ENCODE measurements around the gene SLC2A9. TPM values are rescaled to one million over a fixed set of nuclear protein-coding genes. Genes with fewer than 3 reads are reported as not detected.

Gene SLC2A9
- total RNA-seq, 1 experiment from 2014 or later, result 3.5 TPM

DNA sequence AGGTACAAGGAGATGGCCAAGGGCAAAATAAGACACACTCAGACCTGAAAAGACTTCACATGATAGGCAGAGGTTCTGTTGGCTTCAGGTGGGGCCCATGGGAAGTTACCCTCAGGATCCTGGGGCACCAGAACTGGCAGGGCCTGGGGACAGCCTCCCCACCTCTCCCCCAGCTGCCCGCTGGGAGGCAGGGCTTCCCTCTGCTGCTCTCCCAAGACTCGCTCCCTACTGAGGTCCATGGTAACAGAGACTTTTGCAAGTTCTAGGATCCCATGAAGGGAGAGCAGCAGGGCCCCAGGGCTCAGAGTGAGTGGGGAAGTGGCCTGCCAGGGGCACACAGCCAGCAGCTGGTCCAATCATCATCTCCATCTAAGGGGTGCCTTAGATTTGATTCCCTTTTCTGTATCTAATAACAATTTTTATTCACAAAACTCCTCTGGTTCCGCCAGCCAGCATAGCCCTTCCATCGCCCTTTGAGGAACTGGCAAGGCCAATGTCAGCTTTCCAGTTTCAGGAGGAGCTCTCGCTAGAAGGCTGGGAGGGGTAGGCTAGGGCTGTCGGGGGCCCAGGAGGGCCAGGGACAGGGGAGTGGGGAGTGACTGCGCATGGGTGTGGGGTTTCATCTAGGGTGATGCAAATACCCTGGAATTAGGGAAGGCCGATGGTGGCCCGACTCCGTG is 78.2 kb downstream of the SLC2A9 start:
- Histone ChIP-seq H3K27me3 (ENCODE audit: control insufficient read depth, insufficient read depth, low read length) (no peaks in the 10 kb centered on the region), H3K36me3 (ENCODE audit: control insufficient read depth, insufficient read depth, low read length) (no peaks in the 10 kb centered on the region), H3K4me3 (ENCODE audit: low read depth in 2 of 2, low read length in 2 of 2) (no peak overlapping the region), H3K4me1 (ENCODE audit: control insufficient read depth, insufficient read depth, low read length) (no peaks in the 10 kb centered on the region), H3K27ac (ENCODE audit: low read length) (no peak overlapping the region), H3K9me3 (ENCODE audit: control insufficient read depth, insufficient read depth, low read depth, low read length) (no peaks in the 10 kb centered on the region)
- no peak for ATAC-seq
- in situ Hi-C loops (cut with HindIII; ENCODE audit: low pct_unique_long_range_greater_than_20kb, low sequenced_read_pairs), result no loop called here
- intact Hi-C loops (cut with micrococcal nuclease; ENCODE audit: unreplicated experiment), result no loop called here
- no TSS peak for BruUV-seq (replicated peaks)
- ChIA-PET POLR2A (no interaction called here), CTCF (no interaction called here)
- TF ChIP-seq TCF7L2 (IDR thresholded peaks at IDR 0.05; ENCODE audit: low read depth, low read length), result no peak
- TF ChIP-seq, protein P1, sequence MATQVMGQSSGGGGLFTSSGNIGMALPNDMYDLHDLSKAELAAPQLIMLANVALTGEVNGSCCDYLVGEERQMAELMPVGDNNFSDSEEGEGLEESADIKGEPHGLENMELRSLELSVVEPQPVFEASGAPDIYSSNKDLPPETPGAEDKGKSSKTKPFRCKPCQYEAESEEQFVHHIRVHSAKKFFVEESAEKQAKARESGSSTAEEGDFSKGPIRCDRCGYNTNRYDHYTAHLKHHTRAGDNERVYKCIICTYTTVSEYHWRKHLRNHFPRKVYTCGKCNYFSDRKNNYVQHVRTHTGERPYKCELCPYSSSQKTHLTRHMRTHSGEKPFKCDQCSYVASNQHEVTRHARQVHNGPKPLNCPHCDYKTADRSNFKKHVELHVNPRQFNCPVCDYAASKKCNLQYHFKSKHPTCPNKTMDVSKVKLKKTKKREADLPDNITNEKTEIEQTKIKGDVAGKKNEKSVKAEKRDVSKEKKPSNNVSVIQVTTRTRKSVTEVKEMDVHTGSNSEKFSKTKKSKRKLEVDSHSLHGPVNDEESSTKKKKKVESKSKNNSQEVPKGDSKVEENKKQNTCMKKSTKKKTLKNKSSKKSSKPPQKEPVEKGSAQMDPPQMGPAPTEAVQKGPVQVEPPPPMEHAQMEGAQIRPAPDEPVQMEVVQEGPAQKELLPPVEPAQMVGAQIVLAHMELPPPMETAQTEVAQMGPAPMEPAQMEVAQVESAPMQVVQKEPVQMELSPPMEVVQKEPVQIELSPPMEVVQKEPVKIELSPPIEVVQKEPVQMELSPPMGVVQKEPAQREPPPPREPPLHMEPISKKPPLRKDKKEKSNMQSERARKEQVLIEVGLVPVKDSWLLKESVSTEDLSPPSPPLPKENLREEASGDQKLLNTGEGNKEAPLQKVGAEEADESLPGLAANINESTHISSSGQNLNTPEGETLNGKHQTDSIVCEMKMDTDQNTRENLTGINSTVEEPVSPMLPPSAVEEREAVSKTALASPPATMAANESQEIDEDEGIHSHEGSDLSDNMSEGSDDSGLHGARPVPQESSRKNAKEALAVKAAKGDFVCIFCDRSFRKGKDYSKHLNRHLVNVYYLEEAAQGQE (IDR thresholded peaks at IDR 0.05; ENCODE audit: insufficient read depth in 1 of 2, low read depth in 2 of 2, low read length in 1 of 2), result no peak
- TF ChIP-seq POLR2AphosphoS5 (IDR thresholded peaks at IDR 0.05; ENCODE audit: low read depth, low read length), result no peak
- TF ChIP-seq SIN3A (IDR thresholded peaks at IDR 0.05; ENCODE audit: borderline replicate concordance, insufficient read depth, low read depth, low read length), result no peak
- TF ChIP-seq, protein P2, sequence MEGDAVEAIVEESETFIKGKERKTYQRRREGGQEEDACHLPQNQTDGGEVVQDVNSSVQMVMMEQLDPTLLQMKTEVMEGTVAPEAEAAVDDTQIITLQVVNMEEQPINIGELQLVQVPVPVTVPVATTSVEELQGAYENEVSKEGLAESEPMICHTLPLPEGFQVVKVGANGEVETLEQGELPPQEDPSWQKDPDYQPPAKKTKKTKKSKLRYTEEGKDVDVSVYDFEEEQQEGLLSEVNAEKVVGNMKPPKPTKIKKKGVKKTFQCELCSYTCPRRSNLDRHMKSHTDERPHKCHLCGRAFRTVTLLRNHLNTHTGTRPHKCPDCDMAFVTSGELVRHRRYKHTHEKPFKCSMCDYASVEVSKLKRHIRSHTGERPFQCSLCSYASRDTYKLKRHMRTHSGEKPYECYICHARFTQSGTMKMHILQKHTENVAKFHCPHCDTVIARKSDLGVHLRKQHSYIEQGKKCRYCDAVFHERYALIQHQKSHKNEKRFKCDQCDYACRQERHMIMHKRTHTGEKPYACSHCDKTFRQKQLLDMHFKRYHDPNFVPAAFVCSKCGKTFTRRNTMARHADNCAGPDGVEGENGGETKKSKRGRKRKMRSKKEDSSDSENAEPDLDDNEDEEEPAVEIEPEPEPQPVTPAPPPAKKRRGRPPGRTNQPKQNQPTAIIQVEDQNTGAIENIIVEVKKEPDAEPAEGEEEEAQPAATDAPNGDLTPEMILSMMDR (IDR thresholded peaks at IDR 0.05), result no peak
- DNase-seq (ENCODE audit: low read depth, low spot score), result no peak

DNA sequence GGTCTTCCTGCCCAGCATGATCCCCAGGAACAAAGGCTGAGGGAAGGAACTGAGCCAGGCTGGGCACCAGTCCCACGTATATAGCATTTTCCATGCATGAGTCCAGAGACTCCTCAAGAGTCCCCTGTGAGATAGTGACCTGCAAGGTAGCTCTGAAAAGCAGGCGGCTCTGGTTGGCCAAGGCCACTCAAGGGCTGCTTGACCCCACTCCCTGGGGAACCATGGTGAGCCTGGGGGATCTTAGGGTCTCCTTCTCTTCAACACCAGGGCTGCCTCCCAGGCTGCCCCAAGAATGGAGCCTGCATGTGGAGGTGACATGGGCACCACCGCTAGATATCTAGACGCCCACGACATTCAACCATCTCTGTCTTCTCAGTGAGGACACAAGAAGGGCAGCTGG is 79.2 kb downstream of the SLC2A9 start:
- intact Hi-C loops (cut with micrococcal nuclease; ENCODE audit: unreplicated experiment), result no loop called here
- in situ Hi-C loops (cut with HindIII; ENCODE audit: low pct_unique_long_range_greater_than_20kb, low sequenced_read_pairs), result no loop called here
- ATAC-seq (no peak), DNase-seq (ENCODE audit: low read depth, low spot score) (no peak)
- H3K27me3 ChIP-seq (ENCODE audit: control insufficient read depth, insufficient read depth, low read length), result no peaks in the 10 kb centered on the region
- CTCF ChIA-PET, result no interaction called here
- no peaks in the 10 kb centered on the region for H3K9me3 ChIP-seq (ENCODE audit: control insufficient read depth, insufficient read depth, low read depth, low read length)
- H3K4me3 ChIP-seq (ENCODE audit: low read depth in 2 of 2, low read length in 2 of 2), result no peak overlapping the region
- POLR2A ChIA-PET, result interaction anchor here (1.1 kb wide), 1 partner anchor 1837 kb away, joined by 5 read pairs; no protein-coding TSS in a partner anchor
- no peaks in the 10 kb centered on the region for H3K4me1 ChIP-seq (ENCODE audit: control insufficient read depth, insufficient read depth, low read length)
- H3K36me3 ChIP-seq (ENCODE audit: control insufficient read depth, insufficient read depth, low read length), result no peaks in the 10 kb centered on the region
- TF ChIP-seq, protein P2 (IDR thresholded peaks at IDR 0.05), result no peak
- TF ChIP-seq SIN3A (IDR thresholded peaks at IDR 0.05; ENCODE audit: borderline replicate concordance, insufficient read depth, low read depth, low read length) (no peak), POLR2AphosphoS5 (IDR thresholded peaks at IDR 0.05; ENCODE audit: low read depth, low read length) (no peak), TCF7L2 (IDR thresholded peaks at IDR 0.05; ENCODE audit: low read depth, low read length) (no peak)
- TF ChIP-seq, protein P1 (IDR thresholded peaks at IDR 0.05; ENCODE audit: insufficient read depth in 1 of 2, low read depth in 2 of 2, low read length in 1 of 2), result no peak
- no peak overlapping the region for H3K27ac ChIP-seq (ENCODE audit: low read length)
- no TSS peak for BruUV-seq (replicated peaks)

Data from Panc1 (cell line).